Breast epithelium (tissue), 4 donors: Measurements from ENCODE around the gene OSBPL6. TPM values are rescaled to one million over a fixed set of nuclear protein-coding genes. Genes with fewer than 3 reads are reported as not detected.

Experiments used
- DNase-seq, 2 donors: peaks; one replicate each; pipeline ENCODE4 v3.0.0-alpha.2; 2019; ENCODE audit warnings: low spot score in 2 of 2
- H3K27ac ChIP-seq, 2 donors: fragments of 200-600 bp; sonication (generic) in 1 of 2; one replicate each; pipeline ENCODE4 v1.5.1; 2016 to 2019; ENCODE audit warnings: mild to moderate bottlenecking in 1 of 2
- H3K27me3 ChIP-seq, 2 donors: fragments of 200-600 bp; sonication (generic) in 1 of 2; one replicate each; pipeline versions ENCODE4 v1.5.1 to v1.6.0; 2017 to 2019; ENCODE audit warnings: control low read depth in 1 of 2, mild to moderate bottlenecking in 1 of 2
- H3K36me3 ChIP-seq: fragments of 200-600 bp; one replicate; pipeline ENCODE4 v1.5.1; 2019
- H3K4me1 ChIP-seq, 2 donors: fragments of 200-600 bp; sonication (generic); one replicate each; pipeline ENCODE4 v1.5.1; 2016 to 2019; ENCODE audit warnings: control low read depth in 1 of 2
- H3K4me3 ChIP-seq, 3 donors: fragments of 200-600 bp; sonication (generic); 1 replicate in 2 of 3; 2 replicates in 1 of 3; pipeline ENCODE4 v1.5.1; 2016 to 2019; ENCODE audit warnings: mild to moderate bottlenecking in 3 of 3, moderate library complexity in 2 of 3
- H3K9me3 ChIP-seq, 2 donors: fragments of 200-600 bp; sonication (generic) in 1 of 2; one replicate each; pipeline ENCODE4 v1.5.1; 2016 to 2019; ENCODE audit warnings: control low read depth in 1 of 2
- CTCF ChIP-seq, 3 donors: fragments of 450-650 bp; IDR thresholded peaks; one replicate each; pipeline ENCODE4 v1.5.1; 2016 to 2017; ENCODE audit warnings: antibody characterized with exemption in 3 of 3, mild to moderate bottlenecking in 3 of 3, moderate library complexity in 3 of 3
- POLR2A ChIP-seq: fragments of 450-650 bp; IDR thresholded peaks from one replicate; pipeline ENCODE4 v1.6.1; 2016; ENCODE audit warnings: antibody characterized with exemption, mild to moderate bottlenecking, moderate library complexity
- POLR2AphosphoS5 ChIP-seq, 3 donors: sonication (generic); formaldehyde crosslinking; IDR thresholded peaks; one replicate each; pipeline ENCODE4 v1.6.1; 2017; ENCODE audit warnings: antibody characterized with exemption in 3 of 3
- intact Hi-C: fragments of 100-400 bp; cut with DNase I; formaldehyde crosslinking; loops from one replicate; pipeline ENCODE4 v1.15.1; 2023; ENCODE audit warnings: low total_unique reads
- total RNA-seq, 3 donors: library from RNA; depleted of rRNA; stranded (reverse); fragments of >200 nt; gene quantifications; one replicate each; pipeline ENCODE4 v1.1.0, GENCODE V29; 2016

The OSBPL6 gene
- total RNA-seq, 3 donors from 2014 or later: 1.3 to 4.8 (median 1.8) TPM

- no peaks in the 10 kb centered on the region for H3K36me3 ChIP-seq
- no peaks in the 10 kb centered on the region for H3K4me1 ChIP-seq
- TF ChIP-seq POLR2A (no peak), POLR2AphosphoS5 (IDR thresholded peaks at IDR 0.05) (no peak), CTCF (IDR thresholded peaks at IDR 0.05) (no peak)
- H3K9me3 ChIP-seq: no peaks in the 10 kb centered on the region
- H3K27ac ChIP-seq: no peak overlapping the region
- no peaks in the 10 kb centered on the region for H3K27me3 ChIP-seq
- no peak overlapping the region for H3K4me3 ChIP-seq
- intact Hi-C loops: no loop called here
- DNase-seq: no peak
Measured at GRCh38 chr2:178244777-178245176, 50.5 kb downstream of the OSBPL6 start.

GRCh38 chr2:178246696-178247095 is 52.4 kb downstream of the OSBPL6 start:
- Histone ChIP-seq H3K27me3 (no peaks in the 10 kb centered on the region), H3K4me3 (no peak overlapping the region), H3K27ac (no peak overlapping the region), H3K9me3 (no peaks in the 10 kb centered on the region), H3K4me1 (no peaks in the 10 kb centered on the region), H3K36me3 (no peaks in the 10 kb centered on the region)
- TF ChIP-seq POLR2A (no peak), CTCF (IDR thresholded peaks at IDR 0.05) (no peak), POLR2AphosphoS5 (IDR thresholded peaks at IDR 0.05) (no peak)
- intact Hi-C loops: no loop called here
- no peak for DNase-seq

GRCh38 chr2:178247250-178247649 is 52.9 kb downstream of the OSBPL6 start:
- H3K9me3 ChIP-seq: no peaks in the 10 kb centered on the region
- no peaks in the 10 kb centered on the region for H3K27me3 ChIP-seq
- TF ChIP-seq CTCF (IDR thresholded peaks at IDR 0.05): no peak
- TF ChIP-seq POLR2A: no peak
- TF ChIP-seq POLR2AphosphoS5 (IDR thresholded peaks at IDR 0.05): no peak
- H3K27ac ChIP-seq: no peak overlapping the region
- H3K4me1 ChIP-seq: no peaks in the 10 kb centered on the region
- no peak overlapping the region for H3K4me3 ChIP-seq
- DNase-seq: no peak
- H3K36me3 ChIP-seq: no peaks in the 10 kb centered on the region
- intact Hi-C loops: no loop called here

- intact Hi-C loops: loop anchor here (10.0 kb wide), 1 partner anchor 824 kb away; no protein-coding TSS in a partner anchor
- Histone ChIP-seq H3K27ac (no peak overlapping the region), H3K27me3 (no peaks in the 10 kb centered on the region), H3K9me3 (no peaks in the 10 kb centered on the region), H3K4me3 (no peak overlapping the region), H3K4me1 (no peaks in the 10 kb centered on the region), H3K36me3 (no peaks in the 10 kb centered on the region)
- no peak for DNase-seq
- no peak for TF ChIP-seq POLR2AphosphoS5 (IDR thresholded peaks at IDR 0.05)
- TF ChIP-seq CTCF (IDR thresholded peaks at IDR 0.05): no peak
- TF ChIP-seq POLR2A: no peak
Measured at GRCh38 chr2:178250429-178250828, 56.1 kb downstream of the OSBPL6 start.

- Histone ChIP-seq H3K4me3 (no peak overlapping the region), H3K4me1 (no peaks in the 10 kb centered on the region), H3K9me3 (no peaks in the 10 kb centered on the region), H3K27ac (no peak overlapping the region), H3K27me3 (no peaks in the 10 kb centered on the region), H3K36me3 (no peaks in the 10 kb centered on the region)
- TF ChIP-seq POLR2A: no peak
- TF ChIP-seq POLR2AphosphoS5 (IDR thresholded peaks at IDR 0.05): no peak
- no peak for TF ChIP-seq CTCF (IDR thresholded peaks at IDR 0.05)
- DNase-seq: no peak
- intact Hi-C loops: loop anchor here (10.0 kb wide), 1 partner anchor 823 kb away; no protein-coding TSS in a partner anchor
Measured at GRCh38 chr2:178251151-178251955, 57.0 kb downstream of the OSBPL6 start.
